ACHN (cell line): ENCODE results near the gene NEURL1.

Experiments used
- DNase-seq: peaks from one replicate; pipeline ENCODE4 v3.0.0-alpha.2; 2015
- in situ Hi-C: cut with HindIII; loops from 2 replicates; pipeline ENCODE4 v1.10.0; 2017; ENCODE audit warnings: low sequenced_read_pairs, low pct_ligation_motif_present, low pct_unique_long_range_greater_than_20kb

Gene NEURL1, protein sequence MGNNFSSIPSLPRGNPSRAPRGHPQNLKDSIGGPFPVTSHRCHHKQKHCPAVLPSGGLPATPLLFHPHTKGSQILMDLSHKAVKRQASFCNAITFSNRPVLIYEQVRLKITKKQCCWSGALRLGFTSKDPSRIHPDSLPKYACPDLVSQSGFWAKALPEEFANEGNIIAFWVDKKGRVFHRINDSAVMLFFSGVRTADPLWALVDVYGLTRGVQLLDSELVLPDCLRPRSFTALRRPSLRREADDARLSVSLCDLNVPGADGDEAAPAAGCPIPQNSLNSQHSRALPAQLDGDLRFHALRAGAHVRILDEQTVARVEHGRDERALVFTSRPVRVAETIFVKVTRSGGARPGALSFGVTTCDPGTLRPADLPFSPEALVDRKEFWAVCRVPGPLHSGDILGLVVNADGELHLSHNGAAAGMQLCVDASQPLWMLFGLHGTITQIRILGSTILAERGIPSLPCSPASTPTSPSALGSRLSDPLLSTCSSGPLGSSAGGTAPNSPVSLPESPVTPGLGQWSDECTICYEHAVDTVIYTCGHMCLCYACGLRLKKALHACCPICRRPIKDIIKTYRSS

DNA sequence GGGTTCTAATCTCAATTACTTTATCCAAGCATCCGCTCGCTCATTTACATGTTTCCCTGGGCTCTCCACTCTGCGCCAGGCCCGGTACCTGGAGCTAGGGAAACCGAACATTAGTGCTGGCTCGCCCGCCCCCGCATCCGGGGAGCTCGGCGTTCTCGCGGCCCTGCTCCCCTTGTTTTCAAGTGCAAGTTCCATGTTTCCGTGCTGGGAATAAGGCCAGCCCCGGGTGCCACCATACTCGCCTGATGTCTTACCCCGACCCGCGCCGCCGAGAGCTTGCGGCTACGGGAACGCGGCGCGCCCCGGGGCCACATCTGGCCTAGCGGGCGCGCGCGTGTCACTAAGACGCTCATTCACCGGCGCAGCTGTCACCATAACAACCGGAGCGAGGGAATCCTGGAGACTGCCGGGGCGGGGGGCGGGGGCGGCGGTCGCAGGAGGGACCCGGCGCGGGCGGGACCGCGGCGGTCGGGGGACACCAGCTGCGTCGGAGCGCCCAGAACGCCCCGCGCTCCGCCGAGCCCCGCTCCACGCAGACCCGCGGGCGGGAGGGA lies at the start of gene NEURL1:
Gene NEURL1, plus strand, starts transcription at position 344 of the 554 bp plus-strand sequence. CDS start 683 bp downstream, outside the sequence.
- in situ Hi-C loops = no loop called here
- DNase-seq = no peak

DNA sequence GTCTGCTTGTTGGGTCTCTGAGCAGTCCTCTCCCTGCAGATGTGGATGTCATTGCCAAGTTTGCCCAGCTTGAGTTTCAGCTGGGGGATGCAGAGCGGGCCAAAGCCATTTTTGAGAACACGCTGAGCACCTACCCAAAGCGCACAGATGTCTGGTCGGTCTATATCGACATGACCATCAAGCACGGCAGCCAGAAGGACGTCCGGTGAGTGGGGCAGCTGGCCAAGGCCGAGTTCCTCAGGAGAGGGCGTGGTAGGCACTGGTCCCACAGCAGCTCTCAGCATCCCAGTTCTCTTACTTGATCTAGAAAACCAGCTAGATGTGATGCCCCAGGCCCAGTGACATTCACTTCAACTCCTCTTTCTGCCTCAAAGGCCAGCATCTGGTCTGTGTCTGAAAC lies 49.0 kb upstream of the NEURL1 start:
- in situ Hi-C loops = no loop called here
- DNase-seq = no peak

DNA sequence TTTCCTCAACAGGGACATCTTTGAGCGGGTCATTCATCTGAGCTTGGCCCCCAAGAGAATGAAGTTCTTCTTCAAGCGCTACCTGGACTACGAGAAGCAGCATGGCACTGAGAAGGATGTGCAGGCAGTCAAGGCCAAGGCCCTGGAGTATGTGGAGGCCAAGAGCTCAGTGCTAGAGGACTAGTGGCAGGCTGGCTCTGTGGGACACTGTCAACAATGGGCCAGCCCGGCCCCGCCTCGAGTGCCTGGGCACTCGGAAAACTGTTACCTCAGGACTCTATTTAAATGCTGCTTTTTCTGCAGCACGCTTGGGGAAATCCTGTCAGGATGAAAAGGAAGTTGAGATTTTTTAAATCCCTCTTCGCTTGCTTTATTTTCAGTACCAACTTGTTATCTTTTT lies 48.1 kb upstream of the NEURL1 start:
- DNase-seq = no peak
- in situ Hi-C loops = no loop called here

DNA sequence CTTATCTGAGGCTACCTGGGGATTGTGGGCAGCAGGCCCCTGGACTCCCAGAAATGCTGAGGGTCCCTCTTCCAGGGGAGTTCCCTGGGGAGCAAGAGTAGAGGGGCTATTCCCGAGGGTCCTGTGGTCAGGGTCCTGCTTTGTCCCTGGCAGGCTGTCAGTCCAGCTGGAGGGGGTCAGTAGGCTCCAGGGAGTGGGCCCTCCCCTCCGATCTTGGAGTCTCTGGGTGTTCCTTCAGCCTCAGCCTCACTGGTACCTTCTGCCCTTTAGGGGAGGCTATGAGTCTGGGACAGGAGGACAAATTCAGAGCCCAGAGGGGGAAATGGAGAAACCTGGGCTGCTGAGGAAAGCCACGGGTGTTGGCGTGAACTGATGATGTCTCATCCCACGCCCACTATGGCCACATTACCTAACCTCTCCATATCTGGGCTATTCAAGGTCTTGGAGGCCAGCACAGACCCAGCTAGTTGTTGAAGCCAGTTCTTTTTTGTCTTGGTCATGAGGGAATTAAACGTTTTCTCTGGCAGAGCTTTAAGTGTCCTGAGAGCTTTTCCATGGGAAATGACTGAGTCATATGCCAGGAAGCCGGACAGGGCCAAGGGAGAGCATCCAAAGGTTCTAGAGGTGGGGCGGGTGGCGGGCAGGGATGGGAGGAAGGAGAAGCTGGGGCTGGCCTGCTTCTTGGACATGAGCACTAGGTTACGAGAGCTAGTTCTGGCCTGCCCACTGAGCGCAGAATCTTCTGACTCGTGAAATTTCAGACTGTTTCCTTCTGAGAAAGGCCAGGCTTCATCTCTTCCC lies 47.5 kb upstream of the NEURL1 start:
- DNase-seq = no peak
- in situ Hi-C loops = no loop called here

DNA sequence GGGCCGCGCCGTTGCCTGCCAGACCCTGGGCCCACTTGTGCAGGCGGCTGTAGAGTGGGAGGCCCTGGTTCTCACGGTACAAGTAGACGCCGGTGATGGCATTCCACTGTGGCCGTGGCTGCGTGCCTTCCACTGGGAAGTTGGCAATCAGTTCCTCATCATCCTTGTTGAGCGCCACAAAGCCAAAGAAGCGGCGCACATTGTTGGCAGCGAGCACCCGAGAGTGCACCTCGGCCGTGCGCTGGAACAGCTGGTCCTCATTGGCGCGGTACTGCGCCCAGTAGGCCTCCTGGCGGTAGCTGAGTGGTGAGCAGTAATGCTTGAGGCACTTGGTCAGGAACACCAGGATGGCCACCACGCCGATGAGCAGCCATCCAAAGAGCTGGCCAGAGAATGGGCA lies 46.3 kb upstream of the NEURL1 start:
- DNase-seq = no peak
- in situ Hi-C loops = no loop called here

DNA sequence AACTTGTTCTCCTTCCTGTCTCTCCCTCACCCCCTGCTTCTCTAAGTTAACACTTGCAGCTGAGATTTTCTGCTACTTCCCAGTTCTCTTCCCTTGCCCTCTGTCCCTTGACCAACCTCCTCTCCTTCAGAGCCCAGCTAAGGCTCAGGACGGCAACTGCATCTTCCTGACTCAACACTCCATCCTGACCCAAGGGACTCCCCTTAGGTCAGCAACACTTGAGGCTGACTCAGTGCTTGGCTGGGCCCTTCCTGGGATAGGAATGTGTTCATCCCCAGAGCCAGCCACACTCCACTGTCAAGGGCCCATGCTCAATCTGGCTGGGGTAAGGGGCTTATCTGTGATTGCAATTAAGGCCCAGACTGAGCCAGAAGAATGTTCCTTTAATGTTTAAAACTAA lies 44.8 kb upstream of the NEURL1 start:
- in situ Hi-C loops = no loop called here
- DNase-seq = peak; percentile 73

DNA sequence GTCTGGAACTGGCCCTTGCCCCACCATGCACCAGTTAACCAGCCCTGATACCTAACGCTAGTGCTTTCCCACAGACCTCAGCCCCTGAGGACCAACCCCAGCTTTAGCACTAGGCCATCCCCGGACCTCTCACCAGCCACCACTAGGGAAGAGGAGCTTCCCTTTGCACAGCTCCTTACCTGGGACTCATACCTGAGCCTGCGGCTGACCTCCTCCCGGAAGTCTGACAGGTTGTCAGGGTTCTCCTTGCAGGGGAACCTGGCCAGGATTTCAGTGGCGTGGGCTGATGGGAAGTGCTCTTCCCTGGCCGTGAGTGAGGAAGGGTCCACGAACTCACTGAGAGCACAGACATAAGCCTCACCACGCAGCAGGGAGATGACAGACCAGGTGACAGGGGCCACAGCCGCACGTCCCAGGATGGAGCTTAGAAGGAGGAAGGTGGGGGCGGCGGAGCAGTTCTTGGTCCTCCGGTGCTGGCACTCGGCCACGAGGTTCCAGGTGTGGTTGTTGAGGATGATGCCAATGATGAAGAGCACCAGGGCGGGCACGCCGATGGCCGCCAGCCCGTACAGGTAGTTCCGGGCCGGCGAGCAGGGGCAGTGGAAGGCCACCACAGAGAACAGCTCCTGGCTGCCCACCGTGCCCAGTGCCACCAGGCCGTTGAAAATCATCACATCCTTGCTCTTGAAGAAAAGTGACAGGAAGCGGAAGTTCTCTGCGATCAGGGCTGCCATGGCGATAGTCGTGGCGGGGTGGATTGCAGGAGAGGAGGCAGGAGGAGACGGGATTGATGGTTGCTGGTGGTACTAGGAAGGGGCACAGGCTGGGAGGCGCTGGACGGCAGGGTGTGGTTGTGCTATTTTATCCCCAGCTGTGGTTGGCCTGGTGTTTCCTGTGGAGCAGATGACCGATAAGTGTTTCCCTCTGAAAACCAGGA lies 44.0 kb upstream of the NEURL1 start:
- in situ Hi-C loops = no loop called here

DNA sequence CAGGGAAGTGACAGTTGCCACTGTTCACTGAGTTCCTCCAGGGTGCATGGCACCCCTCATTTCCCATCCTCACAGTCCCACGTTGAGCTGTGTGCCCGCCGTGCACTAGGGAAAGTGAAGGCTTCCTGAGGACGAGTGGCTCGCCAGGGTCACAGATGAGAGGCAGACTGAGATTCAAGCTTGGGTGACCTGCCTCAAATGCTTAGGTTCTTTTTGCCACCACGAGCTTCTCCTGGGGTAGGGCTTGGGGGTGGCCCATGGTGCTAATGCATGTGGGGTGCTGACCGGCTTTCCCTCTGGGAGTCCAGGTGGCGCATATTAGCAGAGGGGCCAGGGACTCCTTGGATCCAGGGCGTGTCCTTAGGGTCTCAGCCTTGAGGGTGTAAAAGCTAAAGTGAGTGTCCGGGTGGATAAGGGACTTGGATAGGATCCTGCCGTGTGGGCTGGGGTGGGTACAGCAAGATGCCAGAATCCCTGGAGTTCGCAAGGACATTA lies 43.3 kb upstream of the NEURL1 start:
- in situ Hi-C loops = no loop called here
- no peak for DNase-seq

More for the DNA sequence above, 44.0 kb upstream of the NEURL1 start:
- no peak for DNase-seq

DNA sequence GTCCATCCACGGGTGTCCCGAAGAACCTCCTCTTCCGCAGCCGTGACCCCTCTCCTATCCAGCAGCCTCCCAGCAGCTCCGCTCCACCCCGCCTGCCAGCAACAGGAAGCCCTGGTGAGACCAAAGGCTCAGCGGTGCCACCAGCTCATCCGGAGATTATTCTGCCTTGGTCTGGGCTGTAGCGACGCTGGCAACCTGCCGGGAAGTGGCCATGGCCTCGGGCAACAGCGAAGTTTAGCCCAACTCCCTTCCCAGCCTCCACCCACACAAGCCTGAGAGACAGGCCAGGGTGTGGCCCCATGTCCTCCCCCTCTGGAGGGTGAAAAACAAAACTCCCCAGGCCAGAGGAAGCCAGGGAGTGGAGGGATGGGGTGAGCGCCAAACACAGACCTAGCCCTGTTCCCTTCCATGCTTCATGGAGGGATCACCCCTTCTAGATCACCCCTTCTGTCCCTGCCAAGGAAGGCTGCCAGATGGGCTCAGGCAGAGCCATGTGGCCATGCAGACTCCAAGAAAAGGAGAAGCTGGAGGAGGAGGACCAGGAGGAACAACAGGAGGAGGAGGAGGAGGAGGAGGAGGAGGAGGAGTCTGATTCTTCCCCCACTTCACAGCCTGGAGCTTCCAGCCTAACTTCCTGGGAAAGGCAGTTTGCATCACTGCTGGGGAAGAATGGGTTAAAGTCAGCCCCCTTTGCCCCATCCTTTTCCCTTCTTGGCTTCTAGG lies 42.3 kb upstream of the NEURL1 start:
- no peak for DNase-seq
- in situ Hi-C loops = no loop called here

DNA sequence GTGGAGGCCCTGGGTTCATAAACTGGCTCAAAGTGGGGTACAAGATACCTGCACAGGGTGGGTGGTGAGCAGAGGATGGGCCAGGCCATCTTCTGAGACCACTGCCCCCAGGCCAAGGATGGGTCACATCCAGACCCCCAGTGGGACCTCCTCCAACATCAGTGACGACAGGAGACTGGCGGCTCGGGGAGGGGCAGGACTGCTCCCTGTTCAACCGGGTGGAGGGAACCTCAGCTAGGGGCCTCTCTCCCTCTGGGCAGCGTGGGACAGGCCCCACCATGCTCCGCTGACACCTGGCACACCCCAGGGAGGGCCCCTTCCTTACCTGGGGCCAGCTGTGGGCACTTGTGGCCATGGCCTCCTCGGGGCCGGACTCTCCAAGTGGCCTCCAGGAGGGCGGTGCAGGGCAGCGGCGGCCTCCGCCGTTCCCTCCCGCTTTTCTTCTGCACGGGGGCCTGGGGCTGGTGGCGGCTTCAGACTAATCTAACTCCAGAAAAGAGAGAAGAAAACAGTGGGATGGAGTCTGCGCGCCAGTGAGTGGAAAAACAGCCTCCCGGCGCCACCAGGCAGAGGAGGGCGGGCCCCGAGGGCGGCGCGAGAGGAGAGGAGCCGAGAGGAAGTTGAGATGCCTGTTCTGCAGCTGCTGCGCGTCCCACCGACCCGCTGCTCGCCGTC lies 41.5 kb upstream of the NEURL1 start, which contains the start of gene CALHM2:
Gene CALHM2, minus strand, starts transcription at position 540 of the 675 bp plus-strand sequence. CDS start 2,429 bp downstream, outside the sequence.
- DNase-seq = peak; percentile 52
- in situ Hi-C loops = no loop called here

DNA sequence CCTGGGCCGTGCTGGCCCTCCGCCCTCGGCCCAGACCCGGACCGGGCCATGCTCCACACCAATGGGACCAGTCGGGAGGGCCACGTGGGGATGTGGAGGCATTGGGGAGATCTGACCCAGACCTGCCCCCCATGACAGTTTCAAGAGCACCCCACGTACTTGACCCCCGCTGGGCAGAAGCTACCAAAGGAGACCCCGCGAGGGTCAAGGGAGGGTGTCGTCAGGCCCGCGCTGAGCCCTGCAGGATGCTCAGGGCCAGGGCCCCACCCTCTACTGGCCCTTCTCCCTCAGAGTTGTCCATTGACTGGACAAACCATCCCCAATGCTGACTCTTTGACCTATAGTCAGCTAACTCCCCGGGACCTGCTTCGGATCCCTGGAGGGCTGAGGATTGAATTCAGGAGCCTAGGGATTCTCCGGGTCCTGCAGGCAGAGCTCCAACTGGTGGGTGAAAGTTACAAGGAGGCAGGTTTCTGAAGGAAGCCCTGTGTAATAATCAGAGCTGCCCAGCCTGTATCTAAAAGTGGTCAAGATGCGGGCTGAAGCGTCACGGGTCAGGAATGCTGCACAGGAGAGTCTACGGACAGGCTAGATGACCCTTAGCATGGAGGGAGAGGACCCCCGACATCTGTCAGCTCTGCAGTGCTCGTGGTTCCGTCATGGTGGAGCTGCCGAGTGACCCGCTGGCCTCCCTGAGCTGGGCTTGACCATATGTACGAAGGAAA lies 40.8 kb upstream of the NEURL1 start:
- in situ Hi-C loops = no loop called here
- no peak for DNase-seq

DNA sequence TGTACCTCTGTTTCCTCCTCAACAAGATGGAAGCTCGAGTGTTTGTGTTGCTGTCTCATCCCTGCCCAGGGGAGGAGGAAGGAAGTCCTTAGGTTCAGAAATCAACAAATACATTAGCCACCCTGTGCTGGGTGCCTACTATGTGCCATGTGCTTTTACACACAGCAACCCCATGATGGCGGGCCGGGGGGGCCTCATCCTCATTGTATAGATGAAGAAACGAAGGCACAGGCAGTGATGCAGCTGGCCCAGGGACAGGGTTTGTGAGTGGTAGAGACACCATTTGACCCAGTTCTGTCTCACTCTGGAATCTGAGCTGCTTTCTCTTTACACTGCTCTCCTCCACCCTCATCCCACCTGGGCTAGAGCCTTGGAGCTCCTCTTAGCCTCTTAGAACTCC lies 39.5 kb upstream of the NEURL1 start:
- no peak for DNase-seq
- in situ Hi-C loops = no loop called here

DNA sequence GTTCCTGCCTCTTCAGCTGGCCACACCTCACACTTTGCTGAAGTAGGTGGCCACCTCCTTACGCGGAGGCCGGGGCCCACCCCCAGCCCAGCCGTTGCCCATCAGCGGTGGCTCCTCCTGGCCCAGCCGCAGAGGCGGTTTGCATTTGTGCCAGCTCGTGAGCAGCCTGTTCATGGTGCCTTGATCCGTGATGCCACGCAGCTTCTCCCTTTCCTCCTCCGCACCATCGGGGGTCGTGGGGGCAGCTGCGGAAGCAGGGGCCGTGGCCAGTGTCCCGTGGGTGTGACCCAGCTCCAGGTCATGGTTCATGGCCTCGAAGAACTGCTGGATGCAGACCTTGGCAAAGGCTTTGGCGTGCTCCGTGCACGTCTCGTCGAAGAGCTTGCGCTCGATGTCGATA lies 38.3 kb upstream of the NEURL1 start:
- in situ Hi-C loops = no loop called here
- no peak for DNase-seq

DNA sequence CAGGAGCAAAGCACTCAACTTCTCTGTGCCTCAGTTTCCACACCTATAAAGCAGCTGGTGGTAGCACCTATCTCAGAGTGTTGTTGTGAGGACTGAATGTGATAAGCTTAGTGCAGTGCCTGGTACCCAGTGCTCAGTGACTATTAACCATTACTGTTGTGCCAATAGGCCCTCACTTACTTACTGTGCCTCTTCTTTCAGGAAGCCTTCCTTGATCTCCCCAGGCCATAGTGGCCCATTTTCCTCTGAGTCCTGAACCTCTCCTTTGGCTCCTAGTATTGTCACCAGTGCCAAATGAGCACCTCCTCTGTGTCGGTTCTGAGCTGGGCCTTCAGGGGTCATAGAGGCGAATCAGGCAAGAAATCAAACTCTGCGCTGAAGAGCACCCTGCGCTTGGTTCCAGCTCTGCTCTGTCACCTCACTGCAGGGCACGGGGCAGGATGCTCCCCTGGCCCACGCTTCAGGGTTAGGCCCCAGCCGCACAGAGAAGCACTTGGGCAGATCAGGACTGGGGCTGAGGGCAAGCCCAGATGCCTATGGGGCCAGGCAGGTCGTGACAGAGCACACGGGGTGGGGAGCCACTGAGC lies 37.3 kb upstream of the NEURL1 start:
- DNase-seq = no peak
- in situ Hi-C loops = no loop called here

DNA sequence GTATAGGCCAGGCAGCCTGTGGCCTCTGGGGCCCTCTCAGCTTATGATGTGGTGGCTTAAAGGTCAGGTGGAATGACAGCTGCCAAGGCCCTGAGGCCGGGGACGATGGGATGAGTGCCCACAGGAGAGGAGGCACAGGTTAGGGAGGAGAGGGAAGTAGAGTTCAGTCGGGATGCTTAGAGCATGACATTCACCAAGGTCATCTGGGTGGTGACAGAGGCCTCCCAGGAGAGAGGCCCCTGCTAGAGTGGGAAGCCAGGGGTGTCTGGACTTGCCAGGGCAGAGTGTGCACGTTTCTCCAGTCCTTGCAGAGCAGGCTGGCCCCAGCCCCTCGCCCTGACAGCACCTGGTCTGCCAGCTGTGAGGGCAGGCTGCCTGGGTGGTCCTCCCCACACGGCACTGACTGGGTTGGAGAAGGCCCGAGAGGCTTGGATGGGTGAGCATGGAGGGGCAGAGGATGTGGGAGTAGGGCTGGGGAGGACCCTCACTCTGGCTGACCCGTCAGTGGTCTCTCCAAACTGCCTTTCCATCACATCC lies 36.3 kb upstream of the NEURL1 start:
- in situ Hi-C loops = no loop called here
- DNase-seq = no peak
